ENCODE data around the gene SMPD3. TPM values are rescaled to one million over a fixed set of nuclear protein-coding genes. Genes with fewer than 3 reads are reported as not detected.

The SMPD3 gene
- polyA plus RNA-seq, 4 donors = 1.1 to 2.7 (median 1.2) TPM

DNA sequence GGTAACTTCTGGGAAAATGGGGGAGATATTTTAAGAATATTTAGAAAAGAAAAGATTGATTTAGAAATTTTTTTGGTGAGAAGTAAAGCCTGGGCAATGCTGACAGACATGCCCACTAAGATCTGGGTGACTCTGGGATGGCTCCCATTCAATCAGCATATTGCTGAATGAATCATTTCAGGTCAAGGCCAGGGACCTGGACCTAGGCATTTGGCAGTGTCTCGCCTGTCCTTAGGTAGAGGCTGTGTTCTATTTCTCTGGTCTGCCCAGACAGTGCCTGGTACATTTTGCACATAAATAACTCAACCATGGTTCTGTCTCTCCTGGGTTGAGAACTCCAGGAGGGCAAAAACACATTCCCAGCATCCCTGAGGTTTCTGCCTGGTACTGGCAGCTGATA lies 39.9 kb downstream of the SMPD3 start:
- DNase-seq (ENCODE audit: low read depth in 4 of 4, low spot score in 3 of 4) = no peak

DNA sequence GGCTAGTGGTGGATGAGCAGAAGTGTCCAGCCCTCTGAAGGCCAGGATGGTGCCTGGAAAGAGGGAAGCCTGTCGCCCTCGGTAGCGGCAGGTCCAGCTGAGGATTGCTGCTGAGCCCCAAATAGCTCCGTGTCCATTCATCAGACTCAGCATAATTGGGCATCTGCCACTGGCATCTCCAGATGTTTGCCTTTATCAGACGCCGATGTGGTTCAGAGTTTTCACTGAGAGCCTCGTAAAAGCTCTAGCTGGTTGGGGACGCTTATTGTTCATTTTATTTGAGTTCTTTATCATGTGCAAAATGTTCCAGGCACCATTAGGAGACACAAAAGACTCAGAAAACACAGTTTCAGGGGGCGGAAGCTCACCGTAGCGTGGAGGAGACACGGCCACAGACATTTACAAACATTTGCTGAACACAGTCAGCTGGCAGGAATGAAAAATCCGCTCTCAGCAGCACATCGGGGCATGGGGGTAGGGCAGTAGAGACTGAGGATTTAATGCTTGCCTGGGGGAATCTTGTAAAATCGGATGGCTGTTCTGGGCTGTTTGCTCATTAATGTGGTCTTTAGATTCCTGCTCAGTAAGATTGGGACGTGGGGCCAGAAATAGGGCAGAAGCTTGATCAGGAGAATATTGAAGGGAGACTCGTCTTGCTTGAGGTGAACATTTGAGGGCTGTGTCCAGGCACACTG lies 41.7 kb downstream of the SMPD3 start:
- no peak for DNase-seq (ENCODE audit: low read depth in 4 of 4, low spot score in 3 of 4)

DNA sequence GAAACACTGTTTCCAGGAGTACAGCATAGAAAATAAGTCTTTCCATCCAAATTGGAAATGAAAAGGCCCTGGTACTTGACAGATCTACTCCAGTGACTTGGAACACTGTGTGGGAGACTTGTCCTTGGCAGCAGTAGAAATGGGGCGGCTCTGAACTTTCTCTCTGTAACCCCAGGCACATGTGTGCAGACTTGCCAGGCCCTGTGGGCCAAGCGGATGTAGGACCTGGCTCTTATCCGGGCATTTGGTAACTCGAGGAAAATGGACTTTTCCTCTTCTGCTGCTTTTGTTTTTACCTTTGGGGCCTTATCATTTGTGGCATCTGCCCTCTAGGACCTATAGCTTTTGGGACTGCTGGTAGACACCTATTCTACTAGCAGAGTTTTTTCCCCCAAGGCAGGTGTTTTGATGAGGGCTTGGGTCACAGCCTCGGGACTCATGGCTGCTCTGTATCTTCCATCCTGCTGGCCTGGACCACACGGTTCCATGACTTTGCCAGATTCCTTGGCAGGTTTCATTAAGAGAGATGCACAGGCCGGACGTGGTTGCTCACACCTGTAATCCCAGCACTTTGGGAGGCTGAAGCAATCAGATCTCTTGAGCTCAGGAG lies 43.5 kb downstream of the SMPD3 start:
- no peak for DNase-seq (ENCODE audit: low read depth in 4 of 4, low spot score in 3 of 4)

DNA sequence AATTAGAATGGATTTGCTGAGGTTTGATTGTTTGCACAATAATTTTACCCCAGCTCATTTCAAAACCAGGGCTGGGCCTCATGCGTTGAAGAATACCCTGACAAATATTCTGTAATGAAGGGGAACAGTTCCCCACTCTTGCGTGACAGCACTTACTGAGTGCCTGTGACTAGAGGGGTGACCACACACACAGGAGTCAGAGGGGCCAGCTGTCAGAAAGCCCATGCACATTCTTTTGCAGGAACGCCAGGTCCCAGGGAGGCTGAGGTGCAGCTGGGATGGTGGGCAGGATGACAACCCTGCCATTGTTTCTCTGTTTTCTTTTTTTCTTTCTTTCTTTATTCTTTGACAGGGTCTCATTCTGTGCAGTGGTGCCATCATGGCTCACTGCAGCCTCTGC lies 44.6 kb downstream of the SMPD3 start:
- no peak for DNase-seq (ENCODE audit: low read depth in 4 of 4, low spot score in 3 of 4)

DNA sequence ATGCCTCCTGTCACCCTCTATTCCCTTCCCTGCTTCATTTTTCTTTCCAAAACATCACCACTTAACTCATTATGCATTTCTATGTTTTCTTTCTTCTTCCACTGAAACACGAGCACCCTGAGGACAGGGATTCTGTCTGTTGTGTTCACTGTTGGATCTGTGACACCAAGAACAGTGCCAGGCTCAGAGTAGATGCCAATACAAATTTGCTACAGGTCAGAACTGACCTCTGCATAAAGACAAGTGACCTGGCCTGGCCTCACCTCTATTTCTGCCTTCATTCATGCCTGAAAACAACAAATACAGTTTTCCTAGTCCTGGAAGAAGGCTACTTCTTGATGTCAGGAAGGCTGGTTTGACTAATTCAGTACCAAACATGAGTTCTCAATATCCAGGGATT lies 45.1 kb downstream of the SMPD3 start:
- no peak for DNase-seq (ENCODE audit: low read depth in 4 of 4, low spot score in 3 of 4)

DNA sequence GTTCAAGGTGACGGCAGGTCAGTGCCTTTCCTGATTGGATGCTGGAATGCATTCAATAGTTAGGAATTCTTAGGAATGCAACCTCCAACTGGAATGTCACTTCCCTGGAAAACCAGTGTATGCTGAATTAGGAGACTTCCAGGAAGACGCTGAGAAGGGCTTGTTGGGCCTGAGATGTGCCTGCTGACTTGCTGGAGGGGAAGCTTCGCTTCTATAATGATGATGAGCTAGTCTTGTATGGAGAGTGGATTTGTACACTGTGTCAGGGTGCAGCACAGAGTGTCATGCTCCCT lies 45.6 kb downstream of the SMPD3 start:
- no peak for DNase-seq (ENCODE audit: low read depth in 4 of 4, low spot score in 3 of 4)

DNA sequence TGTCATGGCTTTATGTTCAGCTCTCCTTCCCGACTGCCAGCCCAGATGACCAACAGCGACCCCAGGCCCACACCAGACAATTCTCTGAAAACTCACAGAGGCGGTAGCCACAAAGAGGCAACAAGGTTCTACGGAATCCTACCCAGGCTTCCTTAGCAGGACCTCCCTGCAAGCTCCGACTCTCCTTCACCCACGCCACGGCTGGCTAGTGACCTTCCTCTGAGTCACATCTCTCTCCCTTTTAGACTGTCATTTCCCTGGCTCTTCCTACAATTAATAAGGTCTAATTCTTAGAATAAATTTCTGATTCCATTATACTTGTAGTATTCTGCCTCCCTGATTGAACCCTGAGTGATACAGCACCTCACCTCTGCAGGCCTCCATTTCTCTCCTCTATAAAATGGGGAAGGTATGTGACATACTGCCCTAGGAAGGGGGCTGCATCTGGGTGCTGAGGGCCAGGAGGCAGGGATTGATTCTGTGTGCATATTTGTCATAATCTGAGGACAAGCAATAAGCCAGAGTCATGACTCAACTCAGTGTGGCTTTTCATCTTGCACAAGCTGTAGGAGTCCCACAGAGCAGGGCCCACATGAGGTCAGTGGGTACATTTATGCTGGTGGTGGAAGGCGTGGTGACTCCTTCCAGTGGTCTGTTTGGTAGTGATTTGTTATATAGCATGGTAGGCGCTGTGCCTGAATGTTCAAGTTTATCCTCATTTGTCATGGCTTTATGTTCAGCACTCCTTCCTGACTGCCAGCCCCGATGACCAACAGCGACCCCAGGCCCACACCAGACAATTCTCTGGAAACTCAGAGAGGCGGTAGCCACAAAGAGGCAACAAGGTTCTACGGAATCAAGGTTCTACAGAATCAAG lies 46.2 kb downstream of the SMPD3 start:
- no peak for DNase-seq (ENCODE audit: low read depth in 4 of 4, low spot score in 3 of 4)

DNA sequence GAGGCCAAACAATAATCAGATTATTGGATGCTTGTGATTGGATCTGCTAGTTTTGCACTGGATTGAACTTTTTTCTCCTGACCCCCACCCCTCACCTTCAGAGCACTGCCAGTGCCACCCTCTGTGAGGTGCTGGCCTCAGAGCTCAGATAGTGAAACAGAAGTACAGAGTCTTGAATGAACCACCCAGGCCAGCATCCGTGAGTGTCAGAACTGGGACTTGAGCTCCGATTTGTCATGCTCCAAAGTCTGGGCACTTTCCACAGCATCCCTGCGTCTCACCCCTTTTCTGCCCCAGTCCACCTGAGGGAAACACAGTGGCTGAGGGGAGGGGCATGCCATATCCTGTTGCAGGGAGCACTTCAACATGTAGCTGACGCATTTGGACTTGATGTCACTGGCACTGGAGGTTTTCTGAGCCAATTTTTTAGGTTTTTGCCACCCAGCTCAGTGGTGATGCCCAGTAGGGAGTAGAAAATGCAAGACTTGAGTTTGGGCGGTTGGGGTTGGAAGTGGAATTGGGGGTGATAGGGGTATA lies 47.3 kb downstream of the SMPD3 start:
- no peak for DNase-seq (ENCODE audit: low read depth in 4 of 4, low spot score in 3 of 4)

DNA sequence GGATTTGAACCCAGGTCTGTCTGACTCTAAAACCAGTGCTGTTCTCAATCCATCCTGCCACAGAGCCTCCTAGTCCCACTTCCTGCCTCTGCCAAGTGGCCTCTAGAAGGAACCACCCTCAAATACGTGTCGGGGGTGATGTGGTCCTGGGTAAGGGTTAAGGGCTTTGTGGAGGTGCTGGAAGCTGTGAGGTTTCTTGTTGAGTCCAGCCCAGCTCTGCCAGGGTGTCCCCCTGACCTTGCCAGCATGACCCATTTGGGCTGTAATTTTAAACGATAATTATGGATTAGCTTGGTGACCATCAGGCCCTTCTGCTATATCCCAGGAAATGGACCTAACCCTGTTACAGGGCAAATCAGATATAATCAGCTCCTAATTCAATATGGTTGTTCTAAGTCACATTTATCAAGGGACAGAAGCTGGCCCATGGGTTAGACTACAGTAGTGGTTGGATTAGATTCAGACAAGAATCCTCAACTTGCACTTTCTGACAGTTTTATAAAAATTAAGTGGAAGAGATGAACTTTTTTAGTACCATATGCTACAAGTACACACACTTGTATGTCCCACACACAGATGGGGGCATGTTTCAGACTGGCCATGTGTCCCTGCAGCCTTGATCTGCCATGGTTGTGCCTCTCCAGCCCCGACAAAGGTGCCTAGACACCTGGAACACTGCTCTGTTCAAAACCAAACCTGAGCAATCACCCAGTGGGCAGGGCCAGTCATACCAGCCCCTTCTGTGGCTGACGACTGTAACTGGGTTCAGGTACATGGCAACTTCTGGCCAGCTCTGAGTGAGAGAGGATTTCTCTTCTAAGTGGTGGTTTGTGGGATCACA lies 48.0 kb downstream of the SMPD3 start:
- no peak for DNase-seq (ENCODE audit: low read depth in 4 of 4, low spot score in 3 of 4)

DNA sequence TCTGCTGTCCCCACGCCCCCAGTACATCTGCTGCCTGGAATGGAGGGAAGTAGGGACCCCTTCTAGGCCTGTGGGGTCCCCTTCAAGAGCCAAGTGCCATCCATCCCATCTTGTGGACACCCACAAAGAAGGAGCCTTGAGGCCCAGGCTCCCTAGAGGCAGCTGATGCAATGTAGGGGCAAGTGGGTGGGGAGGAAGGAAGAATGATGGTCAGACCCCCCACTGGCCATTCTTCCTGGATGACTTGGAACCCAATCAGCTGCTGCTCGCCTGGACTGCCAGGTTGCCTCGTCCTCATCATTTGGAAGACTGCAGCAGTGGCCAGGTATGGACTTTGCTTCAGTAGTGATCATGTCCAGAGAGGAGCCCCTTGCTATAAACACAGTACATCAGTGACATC lies 48.9 kb downstream of the SMPD3 start:
- DNase-seq (ENCODE audit: low read depth in 4 of 4, low spot score in 3 of 4) = no peak

DNA sequence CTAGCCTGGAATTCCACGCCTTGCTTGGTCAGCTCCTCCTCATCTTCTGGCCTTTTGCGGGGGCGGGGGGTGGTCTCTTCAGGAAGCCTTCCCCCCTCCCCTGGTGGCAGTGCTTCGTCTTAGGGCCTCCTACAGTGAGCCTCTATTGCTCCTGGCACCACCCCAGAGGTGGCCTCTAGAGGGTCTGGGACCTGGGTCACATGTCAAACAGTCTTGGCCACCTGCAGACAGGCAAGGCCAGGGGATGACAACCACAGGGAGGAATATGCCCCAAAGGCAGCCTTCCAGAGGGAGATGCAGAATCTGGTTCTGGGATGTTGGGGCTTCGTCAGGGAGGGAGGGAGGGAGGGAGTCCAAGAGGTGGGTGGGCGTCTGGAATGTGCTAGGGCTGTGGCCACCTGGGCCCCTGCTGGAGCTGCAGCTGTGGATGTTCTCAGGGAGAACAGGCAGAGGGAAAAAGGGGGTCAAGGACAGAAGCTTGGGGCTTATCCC lies 50.6 kb downstream of the SMPD3 start:
- no peak for DNase-seq (ENCODE audit: low read depth in 4 of 4, low spot score in 3 of 4)

DNA sequence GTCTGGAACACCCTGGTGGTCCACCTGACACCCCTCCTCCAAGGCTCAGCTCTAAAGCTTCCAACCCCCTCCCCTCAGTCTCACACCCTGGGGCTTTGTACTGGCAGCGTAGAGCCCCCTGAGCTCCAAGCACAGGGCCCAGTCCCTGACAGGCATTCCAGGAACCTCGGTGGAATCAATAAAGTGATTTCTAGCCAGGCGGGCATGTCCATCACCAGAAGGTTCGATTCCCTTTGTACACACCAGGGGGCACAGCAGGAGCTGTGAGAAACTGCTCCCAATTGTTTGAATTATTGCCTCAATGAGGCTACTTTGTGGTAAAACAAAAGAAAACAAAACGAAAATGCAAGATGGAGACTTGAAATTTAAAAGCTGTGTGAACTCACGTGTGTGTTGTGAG lies 51.8 kb downstream of the SMPD3 start:
- no peak for DNase-seq (ENCODE audit: low read depth in 4 of 4, low spot score in 3 of 4)

DNA sequence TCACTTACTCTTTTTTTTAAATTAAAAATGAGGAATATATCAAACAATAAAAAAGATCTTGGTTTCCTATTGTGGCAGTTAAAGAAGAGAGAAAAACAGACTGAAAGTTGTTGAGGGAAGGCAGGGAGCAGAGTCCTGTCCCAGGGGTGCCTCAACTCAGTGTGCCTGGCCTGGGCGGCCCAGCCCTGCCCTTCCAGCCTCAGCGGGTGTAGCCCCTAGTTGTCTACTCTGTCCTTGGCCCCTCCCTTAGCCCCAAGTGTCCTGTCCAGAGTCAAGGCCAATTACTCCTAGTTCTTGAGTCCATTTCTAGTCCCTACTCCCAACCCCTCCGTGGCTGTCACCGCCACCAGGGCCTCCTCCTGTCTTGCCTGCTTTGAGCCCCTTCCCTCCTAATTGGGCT lies 52.5 kb downstream of the SMPD3 start:
- no peak for DNase-seq (ENCODE audit: low read depth in 4 of 4, low spot score in 3 of 4)

DNA sequence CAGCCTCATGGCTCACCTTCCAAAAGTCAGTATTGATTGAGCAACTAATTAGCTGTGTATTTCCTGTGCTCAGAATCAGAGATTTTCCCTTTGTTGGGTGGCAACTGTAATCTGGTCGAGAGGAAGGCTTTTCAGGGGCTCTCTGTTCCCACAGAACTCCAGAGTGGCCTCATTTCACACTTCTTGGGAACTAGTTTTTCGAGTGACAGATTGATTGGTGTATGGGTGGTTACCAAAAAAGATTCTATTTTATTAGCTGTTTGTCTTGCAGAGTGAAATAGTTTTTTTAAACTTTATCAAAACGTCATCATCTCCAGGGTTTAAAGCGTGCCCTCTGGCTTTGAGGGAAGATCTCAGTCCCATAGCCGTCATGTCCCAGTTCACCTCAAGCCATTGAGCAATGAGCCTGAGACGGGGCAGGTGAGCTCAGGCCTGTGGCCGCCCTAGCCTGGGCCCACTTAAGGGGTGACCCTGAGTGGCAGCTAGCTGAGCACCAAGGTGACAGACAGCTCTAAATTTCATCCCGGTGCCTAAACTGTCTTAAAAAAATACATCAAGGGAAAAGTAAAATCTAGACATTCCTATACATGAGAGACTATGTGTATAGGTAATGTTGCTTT lies 53.0 kb downstream of the SMPD3 start:
- DNase-seq (ENCODE audit: low read depth in 4 of 4, low spot score in 3 of 4) = no peak

DNA sequence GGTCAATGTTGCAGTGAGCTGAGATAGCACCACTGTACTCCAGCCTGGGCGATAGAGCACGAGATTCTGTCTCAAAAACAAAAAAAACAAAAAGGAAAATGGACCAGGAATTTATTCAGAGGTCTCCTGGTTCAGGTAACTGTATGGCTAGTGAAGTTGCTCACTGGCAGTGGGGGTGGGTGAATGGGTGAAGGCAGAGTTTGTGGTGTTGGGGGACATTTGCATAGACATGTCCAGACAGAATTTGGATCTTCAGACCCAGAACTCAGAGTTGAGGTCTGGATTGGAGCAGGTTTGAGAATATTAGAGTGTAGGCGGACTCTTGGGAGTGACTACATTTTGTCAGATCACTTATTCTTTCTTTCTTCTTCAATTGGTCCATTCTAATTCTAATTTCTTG lies 55.0 kb downstream of the SMPD3 start:
- DNase-seq (ENCODE audit: low read depth in 4 of 4, low spot score in 3 of 4) = no peak

DNA sequence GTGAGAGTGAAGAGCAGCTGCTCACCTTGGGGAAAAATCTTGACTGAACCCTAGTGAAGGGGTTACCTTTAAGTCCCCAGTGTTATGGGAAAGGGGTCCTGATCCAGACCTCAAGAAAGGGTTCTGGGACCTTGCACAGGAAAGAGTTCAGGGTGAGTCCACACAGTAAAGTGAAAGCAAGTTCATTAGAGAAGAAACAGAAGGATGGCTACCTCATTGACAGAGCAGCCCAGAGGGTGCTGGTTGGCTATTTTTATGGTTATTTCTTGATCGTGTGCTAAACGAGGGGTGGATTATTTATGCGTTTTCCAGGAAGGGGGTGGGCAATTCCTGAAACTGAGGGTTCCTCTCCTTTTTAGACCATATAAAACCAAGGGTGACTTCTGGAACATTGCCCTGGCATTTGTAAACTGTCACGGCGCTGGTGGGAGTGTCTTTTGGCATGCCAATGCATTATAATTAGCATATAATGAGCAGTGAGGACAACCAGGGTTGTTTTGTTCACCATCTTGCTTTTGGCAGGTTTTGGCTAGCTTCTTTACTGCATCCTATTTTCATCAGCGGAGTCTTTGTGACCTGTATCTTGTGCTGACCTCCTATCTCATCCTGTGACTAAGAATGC lies 58.4 kb downstream of the SMPD3 start:
- no peak for DNase-seq (ENCODE audit: low read depth in 4 of 4, low spot score in 3 of 4)

DNA sequence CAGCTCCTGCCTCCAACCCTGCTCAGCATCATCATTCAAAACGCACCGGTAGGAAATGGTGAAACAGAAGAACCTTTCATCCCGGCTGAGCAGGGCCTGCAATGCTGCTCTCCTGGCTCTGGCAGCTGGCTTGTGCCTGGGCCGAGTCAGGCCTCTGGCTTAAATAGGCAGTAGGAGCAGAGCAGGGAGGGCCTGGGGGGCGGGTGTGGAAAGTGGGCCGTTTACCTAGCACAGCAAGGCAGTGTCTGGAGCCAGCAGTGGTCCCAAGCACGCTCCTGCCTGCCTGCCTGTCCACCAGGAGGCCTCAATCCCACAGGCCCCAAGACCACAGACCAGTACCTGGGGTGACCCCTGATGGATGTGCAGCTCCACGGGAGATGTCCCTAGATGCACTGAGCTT lies 59.3 kb downstream of the SMPD3 start:
- no peak for DNase-seq (ENCODE audit: low read depth in 4 of 4, low spot score in 3 of 4)

DNA sequence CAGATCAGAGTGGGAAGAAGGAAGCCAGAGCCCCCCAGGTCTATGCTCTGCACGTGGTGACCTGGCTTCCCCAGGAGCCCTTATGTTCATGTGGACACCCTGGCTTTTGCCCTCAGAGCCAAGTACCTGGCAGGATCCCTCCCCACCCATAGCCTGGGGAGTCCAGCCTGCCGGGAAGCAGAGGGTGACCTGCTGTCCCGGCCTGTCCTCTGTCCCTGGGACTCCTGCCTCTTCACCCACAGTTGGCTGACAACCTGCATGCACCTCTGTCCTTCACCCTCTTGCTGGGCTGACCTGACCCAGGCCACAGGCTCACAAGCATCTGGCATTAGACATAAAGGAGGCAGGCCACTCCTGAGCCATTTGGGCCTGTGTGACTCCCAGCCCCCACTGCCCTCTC lies 60.2 kb downstream of the SMPD3 start:
- no peak for DNase-seq (ENCODE audit: low read depth in 4 of 4, low spot score in 3 of 4)

DNA sequence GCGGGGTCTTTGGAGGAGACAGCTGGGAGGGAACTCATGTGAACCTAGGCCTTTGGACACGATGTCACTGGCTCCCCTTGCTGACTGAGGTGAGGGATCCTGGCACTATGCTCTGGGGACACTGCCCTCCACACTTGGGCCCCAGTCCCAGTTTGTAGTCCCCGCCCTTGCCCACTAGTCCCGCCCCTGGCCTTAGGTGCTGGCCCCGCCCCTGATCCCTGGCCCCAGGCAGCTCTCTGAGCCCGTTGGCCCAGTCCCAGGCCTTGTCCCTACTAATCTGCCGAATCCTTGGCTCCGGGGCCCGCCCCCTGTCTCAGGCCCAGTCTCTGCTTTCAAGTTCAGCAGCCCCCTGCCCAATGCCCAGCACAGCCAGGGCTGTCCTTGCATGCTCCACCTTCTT lies 61.0 kb downstream of the SMPD3 start:
- no peak for DNase-seq (ENCODE audit: low read depth in 4 of 4, low spot score in 3 of 4)

DNA sequence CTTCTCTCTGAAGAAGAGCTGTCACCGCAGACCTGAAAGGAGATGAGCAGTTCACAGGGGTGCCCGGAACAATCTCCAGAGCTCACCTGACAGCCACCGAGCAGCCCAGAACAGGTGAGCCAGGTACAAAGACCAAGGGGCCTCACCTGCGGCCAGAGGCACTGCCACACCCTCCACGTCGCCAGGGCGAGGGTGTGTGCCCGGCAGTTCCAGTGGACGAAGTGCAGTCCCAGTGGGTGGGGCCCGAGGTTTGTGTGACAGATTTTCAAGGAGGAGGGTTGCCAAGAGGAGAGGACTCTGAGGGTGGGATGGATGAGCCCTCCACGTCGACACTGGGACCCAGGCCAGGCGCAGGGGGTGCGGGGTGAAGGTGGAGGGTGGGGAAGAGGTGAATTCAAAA lies 61.7 kb downstream of the SMPD3 start:
- no peak for DNase-seq (ENCODE audit: low read depth in 4 of 4, low spot score in 3 of 4)

Measured in left renal pelvis (tissue), 4 donors.